Activated CD4-positive, alpha-beta T cell treated with anti-CD3 and anti-CD28 coated beads, Interleukin-2, amount 50 U/mL, for 24 hours (primary cell): Measurements from ENCODE around the gene RRP12.

Experiments used
- DNase-seq, 2 donors: peaks; one replicate each; pipeline ENCODE4 v3.0.0-alpha.2; 2020; ENCODE audit warnings: low read depth in 1 of 2, low spot score in 1 of 2

The RRP12 gene

DNA sequence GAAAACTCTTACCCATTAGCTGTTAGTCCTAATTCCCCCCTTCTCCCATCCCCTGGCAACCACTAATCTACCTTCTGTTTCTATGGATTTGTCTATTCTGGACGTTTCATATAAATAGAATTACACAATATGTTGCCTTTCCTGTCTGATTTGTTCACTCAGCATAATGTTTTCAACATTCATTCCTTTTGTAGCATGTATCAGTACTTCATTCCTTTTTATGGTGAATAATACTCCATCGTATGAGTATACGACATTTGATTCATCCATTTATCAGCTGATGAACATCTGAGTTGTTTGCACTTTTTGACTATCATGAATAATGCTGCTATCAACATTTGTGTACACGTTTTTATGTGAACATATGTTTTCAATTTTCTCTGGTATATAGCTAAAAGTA, 86.5 kb downstream of the RRP12 start:
- DNase-seq: no peak

GRCh38 chr10:97312897-97313296, 88.2 kb downstream of the RRP12 start:
- no peak for DNase-seq

- no peak for DNase-seq
These were observed 90.0 kb downstream of the RRP12 start for GRCh38 chr10:97311111-97311626.

DNA sequence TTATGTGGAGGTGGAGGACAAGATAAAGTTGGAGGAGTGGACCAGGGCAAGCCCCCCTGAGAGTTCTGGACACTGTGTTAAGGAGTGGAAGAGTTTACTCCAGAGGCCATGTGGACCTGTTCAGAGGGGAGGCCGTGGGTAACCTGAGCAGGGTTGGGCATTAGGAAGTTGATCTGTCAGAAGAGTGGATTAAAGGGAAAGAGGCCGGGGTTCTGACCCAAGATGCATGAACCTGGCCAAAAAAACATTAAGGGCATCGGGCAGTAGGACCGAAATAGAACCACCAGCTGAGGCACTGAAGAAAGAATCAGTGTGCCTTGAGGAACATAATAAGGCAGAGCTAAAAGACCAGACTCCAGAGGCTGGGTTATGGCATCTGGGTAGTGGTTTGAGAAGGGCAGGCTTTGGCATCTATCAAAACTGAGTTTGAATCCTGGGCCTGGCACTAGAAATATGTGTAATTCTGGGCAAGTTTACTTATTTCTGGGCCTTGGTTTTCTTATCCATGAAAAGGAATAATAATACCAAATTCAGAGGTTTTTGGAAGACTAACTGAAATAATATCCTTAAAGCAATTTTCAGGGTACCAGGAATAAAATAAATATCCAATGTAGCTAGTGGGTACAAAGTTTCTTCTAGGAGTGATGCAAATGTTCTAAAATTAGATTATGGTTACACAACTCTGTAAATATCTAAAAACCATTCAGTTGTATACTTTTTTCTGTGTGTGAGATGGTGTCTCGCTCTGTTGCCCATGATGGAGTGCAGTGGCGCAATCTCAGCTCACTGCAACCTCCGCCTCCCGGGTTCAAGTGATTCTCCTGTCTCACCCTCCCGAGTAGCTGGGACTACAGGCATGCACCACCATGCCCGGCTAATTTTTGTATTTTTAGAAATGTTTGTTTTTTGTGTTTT, 93.0 kb downstream of the RRP12 start:
- DNase-seq: no peak

DNA sequence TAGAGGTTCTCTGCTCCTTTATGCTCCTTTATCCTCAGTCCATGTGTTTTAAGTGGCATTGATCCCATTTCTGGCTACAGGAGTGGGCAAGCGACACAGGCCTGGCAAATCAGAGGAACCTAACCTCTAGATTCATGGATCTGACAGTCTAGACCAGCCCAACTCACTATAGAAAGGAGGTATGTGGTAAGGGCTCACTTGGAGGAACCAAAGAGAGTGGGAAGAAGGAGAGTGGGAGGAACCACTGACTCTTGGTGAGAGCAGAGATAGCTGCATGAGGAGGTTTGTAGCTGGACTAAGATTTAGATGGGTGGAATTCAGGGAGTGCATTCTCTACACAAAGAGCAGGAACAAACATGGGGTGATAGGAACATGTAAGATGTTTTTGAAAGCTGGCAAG, 93.7 kb downstream of the RRP12 start:
- no peak for DNase-seq
